Calu3 (cell line): Measurements from ENCODE around the gene TNFRSF25. TPM values are rescaled to one million over a fixed set of nuclear protein-coding genes. Genes with fewer than 3 reads are reported as not detected.
"Not testable (repeated sequence)": the region's sequence is repeated elsewhere in the genome, so short reads cannot be mapped to it uniquely, and the experiment has no call there.

Experiments used
- BruUV-seq: library from RNA; stranded (reverse); fragments of 400-500 nt; replicated peaks from 2 replicates; lab custom pipeline; 2021; lab: Mats Ljungman, UMichigan
- CTCF ChIA-PET: fragments of 300-600 bp; sonication (Branson Sonifier 250); formaldehyde crosslinking; loops from one replicate; lab custom pipeline; 2022; ENCODE audit warnings: antibody characterized with exemption; lab: Charles Lee
- DNase-seq: peaks from one replicate; pipeline ENCODE4 v3.0.0; 2022
- H3K27ac Mint-ChIP-seq: one replicate; pipeline ENCODE4 v1.8.0; 2022; ENCODE audit warnings: mixed read lengths; ENCODE audit not compliant: unreplicated experiment
- H3K27me3 Mint-ChIP-seq: one replicate; pipeline ENCODE4 v1.8.0; 2022; ENCODE audit warnings: mixed read lengths; ENCODE audit not compliant: unreplicated experiment
- H3K36me3 Mint-ChIP-seq: one replicate; pipeline ENCODE4 v1.8.0; 2022; ENCODE audit warnings: mild to moderate bottlenecking, moderate library complexity, mixed read lengths; ENCODE audit not compliant: insufficient read depth, unreplicated experiment
- H3K4me1 Mint-ChIP-seq: one replicate; pipeline ENCODE4 v1.8.0; 2022; ENCODE audit warnings: mild to moderate bottlenecking, low read depth, mixed read lengths; ENCODE audit not compliant: unreplicated experiment
- H3K4me3 Mint-ChIP-seq: one replicate; pipeline ENCODE4 v1.8.0; 2022; ENCODE audit warnings: mild to moderate bottlenecking, low read depth, moderate library complexity, mixed read lengths; ENCODE audit not compliant: unreplicated experiment
- H3K9me3 Mint-ChIP-seq: one replicate; pipeline ENCODE4 v1.8.0; 2022; ENCODE audit warnings: low read depth, mixed read lengths; ENCODE audit not compliant: unreplicated experiment
- CTCF ChIP-seq: fragments of 200-600 bp; IDR thresholded peaks from one replicate; pipeline ENCODE4 v1.8.0; 2022; ENCODE audit warnings: antibody characterized with exemption; ENCODE audit not compliant: unreplicated experiment
- intact Hi-C: fragments of 100-400 bp; cut with micrococcal nuclease; formaldehyde crosslinking; loops from one replicate; pipeline ENCODE4 v1.10.0; 2022; ENCODE audit not compliant: unreplicated experiment
- total RNA-seq: library from RNA; stranded (reverse); gene quantifications from 2 replicates; pipeline ENCODE4 v1.2.3, GENCODE V29; 2022

The TNFRSF25 gene
- total RNA-seq, 1 experiment from 2014 or later = 6.4 TPM

DNA sequence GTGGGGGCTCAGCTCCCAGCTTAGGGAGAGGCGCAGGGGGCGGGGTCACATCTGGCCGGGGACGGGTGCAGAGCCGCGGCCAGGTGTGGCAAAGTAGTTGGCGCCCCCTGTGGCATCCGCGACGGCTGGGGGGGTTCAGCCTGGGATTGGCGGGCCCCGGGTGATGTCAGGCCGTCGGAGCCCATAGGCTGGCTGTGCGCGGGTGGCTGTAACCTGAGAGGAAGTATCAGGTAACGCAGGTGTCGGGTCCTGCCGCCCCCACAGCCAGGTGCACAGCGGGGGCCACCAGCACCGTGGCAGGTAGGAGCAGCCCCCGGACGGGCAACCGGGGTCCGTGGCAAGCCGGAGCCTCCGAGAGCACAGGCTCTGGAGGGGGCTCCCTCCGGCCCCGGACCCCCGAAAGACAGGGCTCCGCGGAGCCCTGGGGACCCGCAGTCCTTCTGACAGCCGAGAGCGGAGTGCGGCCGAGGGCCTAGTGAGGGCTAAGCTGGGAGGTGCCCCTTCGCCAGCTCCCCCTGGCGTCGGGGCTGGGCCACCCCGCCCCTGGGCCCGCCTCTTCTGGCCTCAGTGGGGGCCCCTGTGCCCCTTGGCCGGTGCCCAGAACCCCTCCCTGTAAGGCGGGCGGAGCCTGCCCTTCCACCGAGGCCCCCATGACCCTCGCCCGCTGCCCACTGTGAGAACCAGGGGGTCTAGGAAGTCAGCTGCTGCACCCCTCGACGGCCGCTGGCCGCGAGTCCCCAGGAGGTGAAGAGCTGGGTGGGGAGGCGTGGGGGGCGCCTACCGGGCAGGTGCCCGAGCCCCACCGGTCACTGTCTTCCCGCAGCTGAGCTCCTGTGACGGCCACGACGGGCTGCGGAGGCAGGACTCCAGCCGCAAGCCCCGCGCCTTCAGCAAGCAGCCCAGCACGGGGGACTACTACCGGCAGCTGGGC, 17.9 kb downstream of the TNFRSF25 start:
- DNase-seq = peak; percentile 37
- intact Hi-C loops = no loop called here
- Mint-ChIP-seq H3K4me1 (no peaks in the 10 kb centered on the region), H3K36me3 (peaks cover 5% of the 10 kb centered on the region), H3K9me3 (no peaks in the 10 kb centered on the region), H3K4me3 (peak overlapping the region; percentile 30), H3K27ac (no peak overlapping the region), H3K27me3 (peaks cover 28% of the 10 kb centered on the region)
- CTCF ChIA-PET = interaction anchor here (0.5 to 0.7 kb wide), 2 partner anchors 31 to 70 kb away, joined by 4 to 6 read pairs; no protein-coding TSS in a partner anchor
- TF ChIP-seq CTCF = peak; percentile 36
- no TSS peak for BruUV-seq

DNA sequence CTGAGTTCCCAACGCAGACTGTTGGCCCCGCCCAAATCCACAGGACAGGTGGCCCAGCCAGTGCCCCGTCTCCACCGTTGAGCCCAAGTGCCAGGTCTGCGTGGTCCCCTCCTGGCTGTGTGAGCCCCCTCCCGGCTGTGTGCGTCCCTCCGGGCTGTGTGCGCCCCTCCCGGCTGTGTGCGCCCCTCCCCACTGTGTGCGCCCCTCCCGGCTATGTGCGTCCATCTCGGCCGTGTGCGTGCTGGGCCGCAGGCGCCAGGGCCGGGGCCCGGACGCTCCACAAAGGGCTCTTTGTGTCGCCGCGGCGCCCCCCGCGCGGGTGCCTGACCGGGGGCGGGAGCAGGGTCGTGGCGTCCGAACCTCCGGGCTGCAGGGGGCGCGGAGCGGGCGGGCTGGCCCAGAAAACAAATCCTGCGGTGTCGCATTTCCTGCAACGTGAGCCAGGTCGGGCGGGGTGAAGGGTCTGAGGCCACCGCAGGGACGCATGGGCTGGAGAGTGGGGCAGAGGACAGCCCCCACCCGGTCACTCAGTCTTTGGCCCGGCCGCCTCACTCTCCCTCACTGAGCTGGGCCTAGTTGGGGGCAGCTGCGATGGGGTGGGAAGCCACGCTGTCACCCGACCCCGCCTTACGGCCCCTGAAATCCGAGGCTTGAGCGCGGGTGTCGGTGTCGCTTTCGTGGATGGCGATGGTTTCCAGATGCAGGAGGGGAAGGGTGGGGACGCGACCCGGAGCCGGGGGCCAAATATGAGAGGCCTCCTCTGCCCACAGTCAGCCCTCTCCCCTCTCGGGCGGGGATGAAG, 18.8 kb downstream of the TNFRSF25 start:
- Mint-ChIP-seq H3K4me3 (peak overlapping the region; percentile 30), H3K27ac (no peak overlapping the region), H3K4me1 (no peaks in the 10 kb centered on the region), H3K9me3 (no peaks in the 10 kb centered on the region), H3K27me3 (peaks cover 28% of the 10 kb centered on the region), H3K36me3 (peaks cover 5% of the 10 kb centered on the region)
- no TSS peak for BruUV-seq
- no peak for TF ChIP-seq CTCF
- CTCF ChIA-PET = no interaction called here
- intact Hi-C loops = no loop called here
- DNase-seq = no peak

GRCh38 chr1:6446665-6447015, 19.3 kb downstream of the TNFRSF25 start:
- Mint-ChIP-seq H3K9me3 (no peaks in the 10 kb centered on the region), H3K4me1 (no peaks in the 10 kb centered on the region), H3K27ac (no peak overlapping the region), H3K4me3 (no peak overlapping the region), H3K36me3 (peaks cover 5% of the 10 kb centered on the region), H3K27me3 (peaks cover 28% of the 10 kb centered on the region)
- BruUV-seq = no TSS peak
- no peak for TF ChIP-seq CTCF
- intact Hi-C loops = no loop called here
- no peak for DNase-seq
- CTCF ChIA-PET = no interaction called here

- H3K4me3 Mint-ChIP-seq, H3K4me1 Mint-ChIP-seq, H3K36me3 Mint-ChIP-seq, intact Hi-C loops, CTCF ChIA-PET, BruUV-seq, H3K27ac Mint-ChIP-seq, H3K9me3 Mint-ChIP-seq, DNase-seq: not testable (repeated sequence)
- peaks cover 28% of the 10 kb centered on the region for H3K27me3 Mint-ChIP-seq
These were observed 20.0 kb downstream of the TNFRSF25 start for GRCh38 chr1:6445929-6446328.
